NCI-H128 (cell line): ENCODE measurements around the gene BDKRB1.

ENCODE experiments used
- DNase-seq: peaks from one replicate; lab custom pipeline; 2025; ENCODE audit not compliant: unreplicated experiment; lab: John Stamatoyannopoulos, UW

The BDKRB1 gene

DNA sequence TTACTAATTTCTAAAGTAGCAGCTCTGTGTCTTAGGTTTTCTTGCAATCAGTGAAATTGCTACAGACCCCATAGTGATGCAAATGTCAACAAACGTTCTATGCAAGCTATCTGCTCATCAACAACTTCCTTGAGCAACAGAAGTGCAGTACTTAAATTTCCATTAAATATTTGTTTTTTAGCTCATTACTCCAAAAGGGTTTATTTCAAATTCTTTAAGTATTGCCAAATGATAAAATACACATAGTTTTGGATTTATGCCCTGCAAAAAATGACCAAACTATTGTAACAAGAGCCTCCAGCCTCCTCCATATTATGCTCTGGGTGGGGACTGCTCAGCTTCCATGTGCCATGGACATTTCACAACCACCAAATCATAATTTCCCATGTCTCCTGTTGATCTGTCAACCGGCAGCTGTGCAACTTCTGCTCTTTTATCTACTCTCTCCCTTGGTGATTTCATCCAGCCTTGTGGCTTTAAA is 4.4 kb downstream of the BDKRB1 start:
- DNase-seq = no peak

DNA sequence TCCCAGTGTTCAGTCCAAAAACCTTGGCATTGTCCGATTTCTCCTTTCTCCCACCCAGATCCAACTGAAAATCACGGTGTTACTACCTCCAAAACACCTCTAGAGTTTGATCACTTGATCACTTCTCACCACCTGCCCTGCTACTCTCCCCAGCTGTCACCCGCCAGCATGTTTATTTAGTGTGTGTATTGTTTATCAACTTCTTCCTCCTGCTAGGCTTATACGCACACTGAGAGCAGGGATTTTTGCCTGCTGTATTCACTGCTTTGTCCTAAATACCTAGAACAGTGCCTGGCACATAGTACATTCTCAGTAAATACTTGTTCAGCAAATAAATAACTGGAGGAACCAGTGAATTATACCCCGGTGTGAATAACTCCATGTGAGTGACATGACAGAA is 5.0 kb downstream of the BDKRB1 start:
- no peak for DNase-seq

DNA sequence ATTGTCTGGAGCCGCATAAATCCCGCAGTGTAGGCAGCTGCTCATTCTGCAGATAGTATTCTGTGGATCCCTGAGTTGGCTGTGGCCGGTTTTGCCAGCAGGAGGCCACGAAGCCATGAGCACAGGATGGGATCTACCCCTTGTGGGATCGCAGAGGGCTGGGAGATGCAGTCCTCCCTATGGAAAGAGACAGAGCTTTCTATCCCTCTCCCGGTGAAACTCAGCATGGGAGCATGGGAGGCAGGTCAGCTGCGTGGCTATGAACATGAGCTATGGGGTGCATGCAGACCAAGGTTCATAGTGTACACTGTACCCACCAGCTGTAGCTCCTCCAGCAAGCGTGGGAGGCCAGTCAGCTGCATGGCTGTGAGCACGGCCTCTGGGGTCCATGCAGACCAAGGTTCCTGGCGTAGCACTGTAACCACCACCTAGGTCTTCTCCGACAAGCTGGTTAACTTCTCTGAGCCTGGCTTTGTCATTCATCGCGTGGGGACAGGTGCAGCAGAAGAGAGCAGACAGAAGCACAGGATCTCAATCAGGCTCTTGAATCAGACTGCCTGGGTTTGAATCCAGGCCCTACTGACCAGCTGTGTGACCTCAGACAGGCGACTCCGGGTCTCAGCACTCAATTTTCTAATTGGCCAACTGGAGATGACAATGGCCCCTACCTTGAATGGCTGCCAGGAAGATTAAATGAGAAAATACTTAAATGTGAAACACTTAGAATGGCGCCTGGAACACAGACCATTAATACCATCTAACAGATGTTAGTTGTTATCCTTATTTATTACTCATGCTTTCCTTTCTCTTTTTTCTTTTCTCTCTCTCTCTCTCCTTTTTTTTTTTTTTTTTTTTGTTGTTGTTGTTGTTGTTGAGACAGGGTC is 6.0 kb downstream of the BDKRB1 start:
- DNase-seq = no peak

GRCh38 chr14:96263347-96264199 is 7.6 kb downstream of the BDKRB1 start:
- DNase-seq = no peak

DNA sequence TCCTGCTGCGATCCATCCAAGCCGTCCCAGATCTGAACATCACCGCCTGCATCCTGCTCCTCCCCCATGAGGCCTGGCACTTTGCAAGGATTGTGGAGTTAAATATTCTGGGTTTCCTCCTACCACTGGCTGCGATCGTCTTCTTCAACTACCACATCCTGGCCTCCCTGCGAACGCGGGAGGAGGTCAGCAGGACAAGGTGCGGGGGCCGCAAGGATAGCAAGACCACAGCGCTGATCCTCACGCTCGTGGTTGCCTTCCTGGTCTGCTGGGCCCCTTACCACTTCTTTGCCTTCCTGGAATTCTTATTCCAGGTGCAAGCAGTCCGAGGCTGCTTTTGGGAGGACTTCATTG is 8.2 kb downstream of the BDKRB1 start:
- DNase-seq = no peak

DNA sequence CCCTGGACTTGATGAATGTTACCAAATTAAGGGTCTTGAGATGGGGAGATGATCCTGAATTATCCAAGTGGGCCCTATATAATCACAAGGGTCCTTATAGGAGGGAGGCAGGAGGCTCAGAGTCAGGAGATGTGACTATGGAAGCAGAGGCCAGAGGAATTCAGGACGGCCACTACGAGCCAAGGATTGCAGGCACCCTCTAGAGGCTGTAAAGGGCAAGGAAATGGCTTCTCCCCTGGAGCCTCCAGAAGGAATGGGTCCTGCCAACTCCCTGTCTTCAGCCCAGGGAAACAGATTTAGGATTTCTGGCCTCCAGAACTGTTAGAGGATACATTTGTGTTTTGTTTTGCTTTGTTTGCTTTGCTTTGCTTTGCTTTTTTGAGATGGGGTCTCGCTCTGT is 8.8 kb downstream of the BDKRB1 start:
- DNase-seq = no peak

GRCh38 chr14:96265383-96266095 is 9.5 kb downstream of the BDKRB1 start:
- peak; percentile 91 for DNase-seq

- peak; percentile 22 for DNase-seq
Observed at GRCh38 chr14:96267336-96267735, 11.3 kb downstream of the BDKRB1 start.

DNA sequence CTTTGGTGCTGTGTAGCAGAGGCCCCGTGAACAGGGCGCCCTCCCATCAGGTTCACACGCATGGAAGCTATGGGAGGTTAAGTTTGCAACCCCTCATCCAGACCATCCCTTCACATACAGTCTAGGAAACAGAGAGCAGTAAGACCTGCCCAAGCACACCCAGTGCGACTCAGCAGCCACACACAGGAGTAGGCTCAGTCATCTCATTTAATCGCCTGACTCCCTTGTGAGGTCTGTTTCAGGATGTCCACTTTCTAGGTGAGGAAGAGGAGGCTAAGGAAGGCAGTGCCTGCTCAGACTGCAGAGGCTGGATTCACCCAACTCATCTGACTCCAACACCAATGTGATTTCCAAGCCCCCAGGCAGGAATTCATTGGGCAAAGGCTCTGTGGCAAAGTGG is 11.9 kb downstream of the BDKRB1 start:
- no peak for DNase-seq

DNA sequence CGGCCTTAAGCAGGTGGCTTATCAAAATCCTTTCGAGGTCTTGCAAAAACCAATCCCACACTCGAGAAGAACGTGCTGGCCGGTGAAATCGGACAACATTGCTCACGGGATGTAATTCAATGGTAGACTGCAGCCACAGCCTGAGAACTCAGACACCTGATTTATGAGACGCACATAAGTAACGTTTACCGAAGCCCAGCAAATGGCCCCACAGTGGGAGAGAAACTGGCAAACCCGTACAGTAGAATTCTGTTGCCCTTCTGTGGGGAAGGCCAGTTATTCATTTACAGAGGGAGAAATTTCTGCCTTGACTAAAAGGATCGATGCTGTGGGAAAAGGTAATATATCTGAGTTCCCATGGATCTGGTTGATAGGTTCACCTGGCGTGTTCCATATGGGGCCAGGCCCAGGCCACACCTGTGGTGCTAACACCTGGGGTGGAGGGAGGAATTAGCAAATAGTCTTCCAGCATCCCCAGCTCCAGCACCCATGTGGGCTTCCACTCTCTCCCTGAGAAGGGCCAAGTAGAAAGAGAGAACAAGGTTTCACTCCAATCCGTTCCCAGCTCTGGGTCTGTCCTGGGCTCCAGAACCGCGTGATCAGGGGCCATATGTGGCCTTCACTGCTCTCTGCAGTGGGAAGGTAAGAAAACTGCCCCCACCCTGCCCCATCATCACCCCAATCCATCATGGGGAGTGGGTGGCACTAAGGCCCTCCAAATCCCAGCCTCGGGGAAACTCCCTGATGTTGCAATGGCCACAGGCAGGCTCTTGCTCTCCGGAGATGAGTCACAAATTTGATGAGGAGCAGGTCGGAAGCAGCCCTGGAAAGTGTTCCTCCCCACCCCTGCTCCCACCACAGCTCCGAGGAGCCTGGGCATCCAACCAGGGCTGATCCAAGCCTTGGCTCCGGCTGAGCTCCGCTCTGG is 12.7 kb downstream of the BDKRB1 start:
- no peak for DNase-seq

GRCh38 chr14:96269359-96269710 is 13.3 kb downstream of the BDKRB1 start:
- no peak for DNase-seq

DNA sequence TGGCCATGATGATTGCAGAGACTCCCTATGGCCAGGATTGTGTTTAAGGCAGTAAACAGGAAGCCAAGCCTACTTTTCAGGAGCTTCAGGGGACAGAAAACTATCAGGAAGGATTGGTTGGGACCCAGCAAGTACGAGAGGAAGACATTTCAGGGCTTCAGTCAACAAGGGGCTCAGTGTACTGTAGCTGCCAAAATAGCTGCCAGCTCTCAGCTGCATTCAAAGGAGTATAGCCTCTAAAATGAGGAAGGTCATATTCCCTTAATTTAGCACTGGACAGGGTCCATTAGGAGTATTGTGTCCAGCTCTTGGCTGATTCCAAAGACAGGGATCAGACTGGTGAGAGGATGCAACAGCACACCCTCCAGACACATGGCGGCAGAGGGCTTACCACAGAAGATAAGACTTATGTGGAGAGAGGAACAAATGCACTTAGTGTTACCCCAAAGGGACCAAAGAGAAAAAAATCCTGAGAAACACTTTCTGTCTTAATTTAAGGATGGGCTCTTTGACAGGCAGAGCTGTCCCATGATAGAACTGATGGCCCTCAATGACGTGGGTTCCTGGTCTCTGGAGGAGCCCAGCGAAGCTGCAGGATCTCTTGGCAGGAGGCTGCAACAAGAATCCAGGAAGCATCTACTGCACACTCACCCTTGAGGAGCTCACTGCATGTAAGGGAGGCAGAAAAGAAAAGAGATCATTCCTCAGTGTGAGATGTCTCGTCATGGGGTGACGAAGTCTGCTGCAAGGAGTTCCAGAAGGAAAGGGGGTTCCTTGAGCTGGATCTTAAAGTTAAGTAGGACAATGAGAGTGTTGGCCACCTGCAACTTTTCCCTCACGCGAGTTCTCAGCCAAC is 14.8 kb downstream of the BDKRB1 start:
- DNase-seq = no peak

- no peak for DNase-seq
Observed at GRCh38 chr14:96271421-96271762, 15.4 kb downstream of the BDKRB1 start.

GRCh38 chr14:96272777-96273473 is 16.9 kb downstream of the BDKRB1 start:
- DNase-seq = no peak

- DNase-seq = no peak
Observed at GRCh38 chr14:96273629-96274028, 17.6 kb downstream of the BDKRB1 start.

- no peak for DNase-seq
Observed at GRCh38 chr14:96274122-96274521, 18.1 kb downstream of the BDKRB1 start.

GRCh38 chr14:96274543-96274942 is 18.5 kb downstream of the BDKRB1 start:
- DNase-seq = no peak

GRCh38 chr14:96275177-96276112 is 19.4 kb downstream of the BDKRB1 start:
- peak; percentile 37 for DNase-seq
